ENCODE measurements around the gene EPHA7.

Gene EPHA7

GRCh38 chr6:93416571-93417420 is 2.6 kb downstream of the EPHA7 start:
- no peak for DNase-seq (ENCODE audit: low spot score)
- H3K9me3 Mint-ChIP-seq: no peaks in the 10 kb centered on the region
- peaks cover 60% of the 10 kb centered on the region for H3K27me3 Mint-ChIP-seq (ENCODE audit: low read depth)
- H3K4me3 Mint-ChIP-seq: peak overlapping the region; percentile 74
- H3K36me3 Mint-ChIP-seq (ENCODE audit: low read depth): peaks cover 5% of the 10 kb centered on the region
- H3K4me1 Mint-ChIP-seq (ENCODE audit: low read depth): peaks cover 22% of the 10 kb centered on the region
- no peak overlapping the region for H3K27ac Mint-ChIP-seq

GRCh38 chr6:93413190-93413589 is 6.2 kb downstream of the EPHA7 start:
- H3K9me3 Mint-ChIP-seq: no peaks in the 10 kb centered on the region
- H3K4me3 Mint-ChIP-seq: no peak overlapping the region
- peaks cover 32% of the 10 kb centered on the region for H3K27me3 Mint-ChIP-seq (ENCODE audit: low read depth)
- H3K4me1 Mint-ChIP-seq (ENCODE audit: low read depth): peaks cover 14% of the 10 kb centered on the region
- H3K27ac Mint-ChIP-seq: no peak overlapping the region
- peaks cover 5% of the 10 kb centered on the region for H3K36me3 Mint-ChIP-seq (ENCODE audit: low read depth)
- no peak for DNase-seq (ENCODE audit: low spot score)

GRCh38 chr6:93412452-93412851 is 6.9 kb downstream of the EPHA7 start:
- peaks cover 25% of the 10 kb centered on the region for H3K27me3 Mint-ChIP-seq (ENCODE audit: low read depth)
- H3K27ac Mint-ChIP-seq: no peak overlapping the region
- peaks cover under 1% of the 10 kb centered on the region for H3K36me3 Mint-ChIP-seq (ENCODE audit: low read depth)
- no peak overlapping the region for H3K4me3 Mint-ChIP-seq
- peaks cover 8% of the 10 kb centered on the region for H3K4me1 Mint-ChIP-seq (ENCODE audit: low read depth)
- DNase-seq (ENCODE audit: low spot score): no peak
- H3K9me3 Mint-ChIP-seq: no peaks in the 10 kb centered on the region

GRCh38 chr6:93407186-93407585 is 12.2 kb downstream of the EPHA7 start:
- Mint-ChIP-seq H3K27me3 (ENCODE audit: low read depth) (no peaks in the 10 kb centered on the region), H3K36me3 (ENCODE audit: low read depth) (no peaks in the 10 kb centered on the region), H3K4me3 (no peak overlapping the region), H3K4me1 (ENCODE audit: low read depth) (no peaks in the 10 kb centered on the region), H3K9me3 (no peaks in the 10 kb centered on the region), H3K27ac (no peak overlapping the region)
- DNase-seq (ENCODE audit: low spot score): no peak

GRCh38 chr6:93403390-93403789 is 16.0 kb downstream of the EPHA7 start:
- DNase-seq (ENCODE audit: low spot score): no peak
- Mint-ChIP-seq H3K9me3 (no peaks in the 10 kb centered on the region), H3K4me3 (no peak overlapping the region), H3K27me3 (ENCODE audit: low read depth) (no peaks in the 10 kb centered on the region), H3K4me1 (ENCODE audit: low read depth) (no peaks in the 10 kb centered on the region), H3K36me3 (ENCODE audit: low read depth) (no peaks in the 10 kb centered on the region), H3K27ac (no peak overlapping the region)

GRCh38 chr6:93398723-93399122 is 20.6 kb downstream of the EPHA7 start:
- Mint-ChIP-seq H3K4me3 (no peak overlapping the region), H3K4me1 (ENCODE audit: low read depth) (no peaks in the 10 kb centered on the region), H3K27ac (no peak overlapping the region), H3K27me3 (ENCODE audit: low read depth) (no peaks in the 10 kb centered on the region), H3K36me3 (ENCODE audit: low read depth) (no peaks in the 10 kb centered on the region), H3K9me3 (no peaks in the 10 kb centered on the region)
- DNase-seq (ENCODE audit: low spot score): no peak

- Mint-ChIP-seq H3K4me3 (no peak overlapping the region), H3K27me3 (ENCODE audit: low read depth) (no peaks in the 10 kb centered on the region), H3K27ac (no peak overlapping the region), H3K36me3 (ENCODE audit: low read depth) (no peaks in the 10 kb centered on the region), H3K4me1 (ENCODE audit: low read depth) (no peaks in the 10 kb centered on the region), H3K9me3 (no peaks in the 10 kb centered on the region)
- DNase-seq (ENCODE audit: low spot score): no peak
Measured at GRCh38 chr6:93394471-93394870, 24.9 kb downstream of the EPHA7 start.

GRCh38 chr6:93393554-93394074 is 25.7 kb downstream of the EPHA7 start:
- no peak for DNase-seq (ENCODE audit: low spot score)
- H3K36me3 Mint-ChIP-seq (ENCODE audit: low read depth): no peaks in the 10 kb centered on the region
- H3K4me3 Mint-ChIP-seq: no peak overlapping the region
- no peaks in the 10 kb centered on the region for H3K27me3 Mint-ChIP-seq (ENCODE audit: low read depth)
- H3K27ac Mint-ChIP-seq: no peak overlapping the region
- H3K4me1 Mint-ChIP-seq (ENCODE audit: low read depth): no peaks in the 10 kb centered on the region
- H3K9me3 Mint-ChIP-seq: no peaks in the 10 kb centered on the region

GRCh38 chr6:93392797-93393196 is 26.6 kb downstream of the EPHA7 start:
- Mint-ChIP-seq H3K4me3 (no peak overlapping the region), H3K4me1 (ENCODE audit: low read depth) (no peaks in the 10 kb centered on the region), H3K36me3 (ENCODE audit: low read depth) (no peaks in the 10 kb centered on the region), H3K9me3 (no peaks in the 10 kb centered on the region), H3K27ac (no peak overlapping the region), H3K27me3 (ENCODE audit: low read depth) (no peaks in the 10 kb centered on the region)
- no peak for DNase-seq (ENCODE audit: low spot score)

- H3K27me3 Mint-ChIP-seq (ENCODE audit: low read depth): no peaks in the 10 kb centered on the region
- no peaks in the 10 kb centered on the region for H3K36me3 Mint-ChIP-seq (ENCODE audit: low read depth)
- no peak for DNase-seq (ENCODE audit: low spot score)
- peaks cover 8% of the 10 kb centered on the region for H3K9me3 Mint-ChIP-seq
- no peak overlapping the region for H3K27ac Mint-ChIP-seq
- no peak overlapping the region for H3K4me3 Mint-ChIP-seq
- H3K4me1 Mint-ChIP-seq (ENCODE audit: low read depth): no peaks in the 10 kb centered on the region
Measured at GRCh38 chr6:93391965-93392364, 27.4 kb downstream of the EPHA7 start.

- H3K4me3 Mint-ChIP-seq: no peak overlapping the region
- no peaks in the 10 kb centered on the region for H3K27me3 Mint-ChIP-seq (ENCODE audit: low read depth)
- H3K36me3 Mint-ChIP-seq (ENCODE audit: low read depth): no peaks in the 10 kb centered on the region
- no peaks in the 10 kb centered on the region for H3K4me1 Mint-ChIP-seq (ENCODE audit: low read depth)
- DNase-seq (ENCODE audit: low spot score): no peak
- H3K27ac Mint-ChIP-seq: no peak overlapping the region
- peaks cover 11% of the 10 kb centered on the region for H3K9me3 Mint-ChIP-seq
Measured at GRCh38 chr6:93389192-93389591, 30.2 kb downstream of the EPHA7 start.

- H3K4me1 Mint-ChIP-seq (ENCODE audit: low read depth): no peaks in the 10 kb centered on the region
- H3K4me3 Mint-ChIP-seq: no peak overlapping the region
- DNase-seq (ENCODE audit: low spot score): no peak
- peaks cover 11% of the 10 kb centered on the region for H3K9me3 Mint-ChIP-seq
- no peak overlapping the region for H3K27ac Mint-ChIP-seq
- no peaks in the 10 kb centered on the region for H3K27me3 Mint-ChIP-seq (ENCODE audit: low read depth)
- H3K36me3 Mint-ChIP-seq (ENCODE audit: low read depth): no peaks in the 10 kb centered on the region
Measured at GRCh38 chr6:93388070-93388469, 31.3 kb downstream of the EPHA7 start.

- Mint-ChIP-seq H3K27ac (no peak overlapping the region), H3K9me3 (no peaks in the 10 kb centered on the region), H3K36me3 (ENCODE audit: low read depth) (no peaks in the 10 kb centered on the region), H3K27me3 (ENCODE audit: low read depth) (no peaks in the 10 kb centered on the region), H3K4me3 (no peak overlapping the region), H3K4me1 (ENCODE audit: low read depth) (no peaks in the 10 kb centered on the region)
- DNase-seq (ENCODE audit: low spot score): no peak
Measured at GRCh38 chr6:93376026-93376540, 43.3 kb downstream of the EPHA7 start.

GRCh38 chr6:93373445-93373844 is 45.9 kb downstream of the EPHA7 start:
- Mint-ChIP-seq H3K27ac (no peak overlapping the region), H3K9me3 (no peaks in the 10 kb centered on the region), H3K27me3 (ENCODE audit: low read depth) (no peaks in the 10 kb centered on the region), H3K4me1 (ENCODE audit: low read depth) (no peaks in the 10 kb centered on the region), H3K4me3 (no peak overlapping the region), H3K36me3 (ENCODE audit: low read depth) (no peaks in the 10 kb centered on the region)
- DNase-seq (ENCODE audit: low spot score): no peak
